Smooth muscle cell (in vitro differentiated cells): Measurements from ENCODE around the gene LPAR2. TPM values are rescaled to one million over a fixed set of nuclear protein-coding genes. Genes with fewer than 3 reads are reported as not detected.

ENCODE experiments used
- DNase-seq: peaks from one replicate; lab custom pipeline; 2025; ENCODE audit not compliant: unreplicated experiment; lab: John Stamatoyannopoulos, UW
- H2AFZ ChIP-seq: fragments of 200-600 bp; sonication (generic); 2 replicates; pipeline ENCODE4 v1.6.0; 2016; ENCODE audit warnings: antibody characterized with exemption, low read depth, mild to moderate bottlenecking
- H3F3A ChIP-seq: fragments of 200-600 bp; sonication (generic); 2 replicates; pipeline ENCODE4 v1.6.0; 2017; ENCODE audit warnings: antibody characterized with exemption, low read depth
- H3K27ac ChIP-seq: fragments of 200-600 bp; sonication (generic); 2 replicates; pipeline ENCODE4 v1.5.1; 2016; ENCODE audit warnings: low read depth, mild to moderate bottlenecking
- H3K27me3 ChIP-seq: fragments of 200-600 bp; sonication (generic); 2 replicates; pipeline ENCODE4 v1.6.1; 2016; ENCODE audit warnings: low read depth, mild to moderate bottlenecking
- H3K36me3 ChIP-seq: fragments of 200-600 bp; sonication (generic); 2 replicates; pipeline ENCODE4 v1.5.1; 2016; ENCODE audit warnings: low read depth
- H3K4me1 ChIP-seq: fragments of 200-600 bp; sonication (generic); 2 replicates; pipeline ENCODE4 v1.5.1; 2016; ENCODE audit warnings: low read depth
- H3K4me2 ChIP-seq: fragments of 200-600 bp; sonication (generic); 2 replicates; pipeline ENCODE4 v1.6.0; 2016; ENCODE audit warnings: mild to moderate bottlenecking
- H3K4me3 ChIP-seq: fragments of 200-600 bp; sonication (generic); 2 replicates; pipeline ENCODE4 v1.5.1; 2016; ENCODE audit warnings: mild to moderate bottlenecking
- H3K79me2 ChIP-seq: fragments of 200-600 bp; sonication (generic); 2 replicates; pipeline ENCODE4 v1.6.0; 2016; ENCODE audit warnings: low read depth, mild to moderate bottlenecking
- H3K9ac ChIP-seq: fragments of 200-600 bp; sonication (generic); 2 replicates; pipeline ENCODE4 v1.6.0; 2016; ENCODE audit warnings: low read depth
- H3K9me3 ChIP-seq: fragments of 200-600 bp; sonication (generic); replicated peaks from 2 replicates; pipeline ENCODE4 v1.5.1; 2016; ENCODE audit warnings: low read depth
- H4K20me1 ChIP-seq: fragments of 200-600 bp; sonication (generic); 2 replicates; pipeline ENCODE4 v1.6.0; 2016; ENCODE audit warnings: low read depth
- WGBS: methylation state at CpG from one replicate; pipeline ENCODE4 v1.1.7; 2016; ENCODE audit warnings: low lambda C conversion rate; 5-methylcytosine and 5-hydroxymethylcytosine counted together
- polyA plus RNA-seq: library from polyadenylated mRNA; unstranded; fragments of >200 nt; fragmentation: Nextera tagmentation; extraction: Ambion mirVana; gene quantifications from 2 replicates; pipeline ENCODE4 v1.2.1, GENCODE V29; 2016
- total RNA-seq: library from RNA; depleted of rRNA; stranded (reverse); fragments of >200 nt; gene quantifications from 2 replicates; pipeline ENCODE4 v1.2.3, GENCODE V29; 2014
- TF ChIP-seq, protein P1 (sequence below): fragments of 200-600 bp; sonication (generic); IDR thresholded peaks from 2 replicates; pipeline ENCODE4 v1.5.1; 2017; ENCODE audit warnings: borderline replicate concordance, mild to moderate bottlenecking, antibody characterized with exemption; ENCODE audit not compliant: insufficient read depth, poor library complexity, severe bottlenecking

LPAR2 gene
- total and polyA plus RNA-seq, 2 experiments from 2014 or later, result 13.2 to 20.1 TPM

DNA sequence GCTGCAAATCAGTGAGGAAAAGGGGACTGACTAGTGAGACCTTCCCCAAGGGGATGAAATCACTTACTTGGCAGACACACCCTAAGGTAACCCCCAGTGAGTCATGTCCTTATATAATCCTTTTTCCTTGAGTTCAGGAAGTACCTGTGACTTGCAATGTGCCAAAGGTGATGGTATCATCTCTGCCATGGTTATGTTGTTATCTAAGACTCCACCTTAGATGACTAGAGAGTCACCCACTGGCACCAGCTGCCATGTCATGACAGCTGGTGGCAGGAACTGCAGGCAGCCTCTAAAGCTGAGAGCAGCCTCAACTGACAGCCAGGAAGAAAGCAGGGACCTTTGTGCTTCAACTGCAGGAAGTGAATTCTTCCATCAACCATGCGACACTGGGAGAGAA, 22.0 kb downstream of the LPAR2 start:
- no peak overlapping the region for H2AFZ ChIP-seq
- no peaks in the 10 kb centered on the region for H3K4me1 ChIP-seq
- no peaks in the 10 kb centered on the region for H3F3A ChIP-seq
- H3K36me3 ChIP-seq, result no peaks in the 10 kb centered on the region
- no peaks in the 10 kb centered on the region for H3K9me3 ChIP-seq
- WGBS, result 95% methylated on average over 1 of the region's 1 CpG
- H3K4me2 ChIP-seq, result no peak overlapping the region
- H3K27ac ChIP-seq, result no peak overlapping the region
- TF ChIP-seq, protein P1, sequence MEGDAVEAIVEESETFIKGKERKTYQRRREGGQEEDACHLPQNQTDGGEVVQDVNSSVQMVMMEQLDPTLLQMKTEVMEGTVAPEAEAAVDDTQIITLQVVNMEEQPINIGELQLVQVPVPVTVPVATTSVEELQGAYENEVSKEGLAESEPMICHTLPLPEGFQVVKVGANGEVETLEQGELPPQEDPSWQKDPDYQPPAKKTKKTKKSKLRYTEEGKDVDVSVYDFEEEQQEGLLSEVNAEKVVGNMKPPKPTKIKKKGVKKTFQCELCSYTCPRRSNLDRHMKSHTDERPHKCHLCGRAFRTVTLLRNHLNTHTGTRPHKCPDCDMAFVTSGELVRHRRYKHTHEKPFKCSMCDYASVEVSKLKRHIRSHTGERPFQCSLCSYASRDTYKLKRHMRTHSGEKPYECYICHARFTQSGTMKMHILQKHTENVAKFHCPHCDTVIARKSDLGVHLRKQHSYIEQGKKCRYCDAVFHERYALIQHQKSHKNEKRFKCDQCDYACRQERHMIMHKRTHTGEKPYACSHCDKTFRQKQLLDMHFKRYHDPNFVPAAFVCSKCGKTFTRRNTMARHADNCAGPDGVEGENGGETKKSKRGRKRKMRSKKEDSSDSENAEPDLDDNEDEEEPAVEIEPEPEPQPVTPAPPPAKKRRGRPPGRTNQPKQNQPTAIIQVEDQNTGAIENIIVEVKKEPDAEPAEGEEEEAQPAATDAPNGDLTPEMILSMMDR, result no peak
- DNase-seq, result no peak
- no peak overlapping the region for H3K9ac ChIP-seq
- H4K20me1 ChIP-seq, result no peaks in the 10 kb centered on the region
- no peaks in the 10 kb centered on the region for H3K79me2 ChIP-seq
- no peaks in the 10 kb centered on the region for H3K27me3 ChIP-seq
- H3K4me3 ChIP-seq, result no peak overlapping the region

DNA sequence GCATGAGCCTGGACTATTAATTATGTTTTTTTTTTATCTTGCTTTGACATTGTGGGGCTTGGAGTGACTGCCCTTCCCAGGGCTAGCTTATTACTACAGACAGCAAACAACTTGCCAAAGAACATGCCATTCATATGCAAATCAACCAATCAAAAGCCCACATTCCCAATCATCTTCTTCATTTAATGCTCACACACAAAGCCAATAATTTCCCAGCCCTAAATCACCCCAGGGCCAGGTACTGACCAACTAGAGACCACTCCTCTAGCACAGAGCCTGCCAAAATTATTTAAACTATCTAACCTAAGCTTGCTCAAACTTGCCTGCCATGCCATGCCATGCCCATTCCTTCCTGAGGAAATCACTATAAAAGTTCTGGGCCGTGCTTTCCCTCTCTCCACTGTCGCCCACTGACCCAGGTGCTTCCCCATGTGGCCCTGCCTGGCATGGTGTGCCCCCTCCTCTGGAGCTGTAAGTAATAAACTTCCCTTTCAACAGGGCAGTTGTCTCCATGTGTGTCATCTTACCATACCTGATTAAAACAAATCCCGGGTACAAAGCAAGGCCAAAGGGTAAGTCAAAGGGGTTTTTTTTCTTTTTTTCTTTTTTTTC, 25.2 kb downstream of the LPAR2 start:
- 87% methylated on average over 3 of the region's 3 CpGs for WGBS
- no peak overlapping the region for H3K4me3 ChIP-seq
- no peak for DNase-seq
- no peak overlapping the region for H3K9ac ChIP-seq
- H3K79me2 ChIP-seq, result no peaks in the 10 kb centered on the region
- H3K9me3 ChIP-seq, result no peaks in the 10 kb centered on the region
- H3K27ac ChIP-seq, result no peak overlapping the region
- TF ChIP-seq, protein P1, result no peak
- no peaks in the 10 kb centered on the region for H4K20me1 ChIP-seq
- H3F3A ChIP-seq, result no peaks in the 10 kb centered on the region
- H3K36me3 ChIP-seq, result no peaks in the 10 kb centered on the region
- H3K4me1 ChIP-seq, result no peaks in the 10 kb centered on the region
- H3K4me2 ChIP-seq, result no peak overlapping the region
- H2AFZ ChIP-seq, result no peak overlapping the region
- no peaks in the 10 kb centered on the region for H3K27me3 ChIP-seq

- 81% methylated on average over 9 of the region's 9 CpGs for WGBS
- Histone ChIP-seq H3K4me2 (no peak overlapping the region), H3K79me2 (no peaks in the 10 kb centered on the region), H3K36me3 (no peaks in the 10 kb centered on the region), H3K27ac (no peak overlapping the region), H3K9ac (no peak overlapping the region), H3K9me3 (no peaks in the 10 kb centered on the region), H3K4me1 (no peaks in the 10 kb centered on the region), H3K27me3 (no peaks in the 10 kb centered on the region), H3K4me3 (no peak overlapping the region), H3F3A (no peaks in the 10 kb centered on the region), H4K20me1 (no peaks in the 10 kb centered on the region), H2AFZ (no peak overlapping the region)
- TF ChIP-seq, protein P1, result no peak
- no peak for DNase-seq
These were observed 25.8 kb downstream of the LPAR2 start for GRCh38 chr19:19602136-19602712.
